T-helper 2 cell (primary cell): ENCODE measurements around the gene TMUB2.

ENCODE experiments used
- DNase-seq, 5 experiments: peaks; one replicate each; pipeline versions ENCODE4 v3.0.0 to v3.0.0-alpha.2; 2012 to 2022

Gene TMUB2

GRCh38 chr17:44176671-44177501 is 9.9 kb upstream of the TMUB2 start:
- no peak for DNase-seq

- no peak for DNase-seq
These were observed 9.1 kb upstream of the TMUB2 start for GRCh38 chr17:44177640-44178039.

GRCh38 chr17:44178133-44178532 is 8.6 kb upstream of the TMUB2 start:
- DNase-seq, result no peak

- no peak for DNase-seq
These were observed 3.7 kb upstream of the TMUB2 start for GRCh38 chr17:44183024-44183423.

GRCh38 chr17:44184212-44184810 is 2.5 kb upstream of the TMUB2 start:
- no peak for DNase-seq

GRCh38 chr17:44187131-44187899 is 543 bp downstream of the TMUB2 start:
- peak in 3 of 5 experiments; percentile 22 to 61 (median 50) for DNase-seq

GRCh38 chr17:44188576-44189403 is 2.0 kb downstream of the TMUB2 start:
- DNase-seq, result no peak

GRCh38 chr17:44190481-44190880 is 3.7 kb downstream of the TMUB2 start:
- DNase-seq, result no peak

- no peak for DNase-seq
These were observed 4.6 kb downstream of the TMUB2 start for GRCh38 chr17:44191369-44191768.

- DNase-seq, result no peak
These were observed 5.2 kb downstream of the TMUB2 start for GRCh38 chr17:44191941-44192496.

GRCh38 chr17:44192750-44193149 is 6.0 kb downstream of the TMUB2 start:
- no peak for DNase-seq

- no peak for DNase-seq
These were observed 6.7 kb downstream of the TMUB2 start for GRCh38 chr17:44193326-44194084.

- DNase-seq, result no peak
These were observed 10.3 kb downstream of the TMUB2 start for GRCh38 chr17:44197107-44197506.

- DNase-seq, result peak in 3 of 5 experiments; percentile 29 to 91 (median 41)
These were observed 11.4 kb downstream of the TMUB2 start for GRCh38 chr17:44197980-44198720.

GRCh38 chr17:44198721-44199552 is 12.2 kb downstream of the TMUB2 start:
- peak in 4 of 5 experiments; percentile 40 to 73 (median 51) for DNase-seq

- DNase-seq, result peak; percentile 96 to 100 (median 99)
These were observed 13.0 kb downstream of the TMUB2 start, which contains the start of gene ATXN7L3 for GRCh38 chr17:44199553-44200477. Gene ATXN7L3 (minus strand): TSS chr17:44199884. CDS start chr17:44198070, 1,814 bp downstream.

- no peak for DNase-seq
These were observed 13.8 kb downstream of the TMUB2 start for GRCh38 chr17:44200478-44201155.

GRCh38 chr17:44202756-44203155 is 16.0 kb downstream of the TMUB2 start:
- DNase-seq, result no peak
